GM18868 (cell line): ENCODE data around the gene ZMYND10.
A peak's percentile ranks its signal among the peaks of the same experiment; 100 is the strongest.

ENCODE experiments used
- ATAC-seq: cut with Tn5 transposase; IDR thresholded peaks from one replicate; pipeline ENCODE4 v1.9.1; 2021; ENCODE audit warnings: mild to moderate bottlenecking, moderate library complexity; ENCODE audit not compliant: unreplicated experiment

The ZMYND10 gene

DNA sequence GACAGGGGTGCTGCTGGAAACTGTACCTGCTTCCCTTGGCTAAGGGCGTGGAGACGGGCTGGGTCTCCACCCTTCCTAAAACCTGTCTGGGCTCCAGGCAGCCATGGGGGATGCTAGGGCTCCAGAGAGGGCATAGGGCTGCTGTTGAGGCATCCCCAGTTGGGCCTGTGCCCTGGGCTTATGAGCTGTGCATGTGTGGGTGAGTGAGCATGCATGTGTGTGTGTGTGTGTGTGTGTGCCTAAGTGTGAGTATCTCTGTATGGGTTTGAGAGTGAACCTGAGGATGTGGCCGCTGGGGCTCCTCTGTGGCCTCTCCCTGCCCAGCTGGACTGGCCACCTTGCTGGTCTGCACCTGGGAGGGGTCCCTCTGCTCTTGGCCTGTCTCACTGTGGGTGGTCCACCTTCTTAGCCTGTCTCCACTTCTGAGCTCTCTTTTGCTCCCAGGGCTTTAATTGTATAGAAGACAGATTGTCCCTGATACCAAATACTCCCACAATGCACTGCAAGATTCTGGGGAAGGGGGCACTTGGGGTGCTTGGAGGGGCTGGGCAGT is 25.7 kb upstream of the ZMYND10 start:
- ATAC-seq = no peak

- ATAC-seq = no peak
Observed at GRCh38 chr3:50370594-50370993, 25.1 kb upstream of the ZMYND10 start.

DNA sequence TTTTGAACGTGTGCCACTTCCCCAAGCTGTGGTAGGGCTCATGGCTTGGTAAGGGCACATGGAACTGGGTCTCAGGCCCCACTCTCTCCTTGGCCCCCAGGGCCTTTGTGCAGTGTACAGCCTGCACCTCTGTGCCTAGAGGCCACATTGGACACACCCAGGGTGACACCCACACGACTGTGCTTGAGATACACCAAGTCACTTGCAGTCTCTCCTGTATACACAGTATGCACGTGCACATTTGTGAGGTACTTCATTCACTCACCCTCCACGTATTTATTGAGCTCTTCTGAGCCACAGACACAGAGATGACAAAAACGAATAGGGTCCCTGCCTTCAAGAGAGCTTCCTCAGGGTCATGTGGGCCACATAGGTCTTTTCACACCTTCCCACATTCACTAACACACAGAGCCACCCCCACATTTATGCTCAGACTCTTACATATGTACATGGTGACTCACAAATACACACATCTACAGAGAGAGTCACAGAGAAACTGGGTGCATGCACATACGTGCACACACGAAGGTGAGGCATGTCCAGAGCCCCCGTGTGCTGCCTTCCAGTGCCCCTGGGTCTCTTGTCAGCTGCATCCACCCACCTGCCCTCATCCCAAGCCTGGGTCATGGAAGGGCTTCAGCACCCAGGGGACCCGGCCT is 23.6 kb upstream of the ZMYND10 start:
- no peak for ATAC-seq

DNA sequence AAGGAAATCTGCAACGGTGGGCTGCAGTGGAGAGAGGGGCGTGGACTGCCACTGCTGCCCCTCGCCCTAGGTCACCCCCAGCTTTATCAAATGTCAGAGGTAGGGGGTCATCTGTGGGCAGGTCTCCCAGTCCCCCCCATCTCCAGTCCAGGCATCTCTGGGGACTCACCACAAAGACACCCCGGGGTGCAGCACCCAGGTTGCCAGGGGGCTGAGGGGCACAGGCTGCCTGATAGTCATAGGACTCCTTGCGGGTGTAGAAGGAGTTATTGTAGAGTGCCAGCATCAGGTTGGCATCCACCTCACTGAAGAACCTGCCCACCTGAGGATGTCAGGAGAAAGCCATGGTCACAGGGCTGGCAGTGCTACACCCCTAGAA is 20.3 kb upstream of the ZMYND10 start:
- ATAC-seq = no peak

- ATAC-seq = peak; percentile 88
Observed at GRCh38 chr3:50365080-50365841, 19.7 kb upstream of the ZMYND10 start.

GRCh38 chr3:50364573-50365079 is 19.1 kb upstream of the ZMYND10 start:
- peak; percentile 10 for ATAC-seq

GRCh38 chr3:50359760-50360110 is 14.2 kb upstream of the ZMYND10 start:
- ATAC-seq = no peak

- ATAC-seq = peak; percentile 100
Observed at GRCh38 chr3:50358911-50359759, 13.6 kb upstream of the ZMYND10 start, which contains the start of gene TMEM115. TSS of gene TMEM115 (minus strand) at chr3:50359521. CDS start at chr3:50359063, 458 bp downstream.

GRCh38 chr3:50358355-50358910 is 12.9 kb upstream of the ZMYND10 start:
- ATAC-seq = no peak

DNA sequence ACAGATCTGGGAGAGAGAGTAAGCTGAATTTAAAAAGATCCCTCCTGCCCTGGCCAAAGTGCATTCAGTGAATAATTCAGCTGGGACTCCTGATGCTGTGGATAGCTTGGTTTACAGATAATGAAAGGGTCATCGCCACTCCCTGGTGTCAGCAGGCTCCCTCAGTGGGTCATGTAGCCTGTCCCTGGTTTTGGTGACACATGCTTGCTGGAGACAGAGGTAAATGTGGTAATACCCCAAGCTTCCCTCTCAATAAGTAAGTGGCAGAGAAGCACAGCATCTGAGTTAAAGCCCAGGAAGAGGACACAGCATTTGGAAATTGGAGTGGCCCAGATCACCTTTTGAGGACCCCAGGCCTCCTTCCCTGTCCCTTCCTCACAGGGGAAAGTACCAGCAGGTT is 11.9 kb upstream of the ZMYND10 start:
- no peak for ATAC-seq

- no peak for ATAC-seq
Observed at GRCh38 chr3:50356553-50356952, 11.0 kb upstream of the ZMYND10 start.

GRCh38 chr3:50355829-50356552 is 10.5 kb upstream of the ZMYND10 start:
- no peak for ATAC-seq

DNA sequence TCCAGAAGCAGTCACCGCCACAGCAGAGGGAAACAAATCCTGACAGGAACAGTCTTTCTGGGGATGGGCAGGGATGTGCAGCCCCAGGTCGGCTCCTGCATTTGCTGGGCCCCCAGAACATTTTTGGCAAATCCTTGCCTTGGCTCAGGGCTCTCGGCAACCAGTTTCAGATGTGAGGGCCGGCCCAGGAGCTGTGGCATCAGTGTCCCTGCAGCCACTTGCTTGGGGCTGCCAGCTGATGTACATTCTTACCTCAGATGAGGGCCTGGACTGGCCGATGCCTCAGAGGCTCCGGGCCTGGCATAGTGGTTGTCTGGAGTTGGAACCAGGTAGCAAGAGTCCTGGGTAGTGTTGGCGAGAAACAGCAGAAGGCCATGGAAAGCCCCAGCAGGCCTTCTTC is 9.3 kb upstream of the ZMYND10 start:
- no peak for ATAC-seq

DNA sequence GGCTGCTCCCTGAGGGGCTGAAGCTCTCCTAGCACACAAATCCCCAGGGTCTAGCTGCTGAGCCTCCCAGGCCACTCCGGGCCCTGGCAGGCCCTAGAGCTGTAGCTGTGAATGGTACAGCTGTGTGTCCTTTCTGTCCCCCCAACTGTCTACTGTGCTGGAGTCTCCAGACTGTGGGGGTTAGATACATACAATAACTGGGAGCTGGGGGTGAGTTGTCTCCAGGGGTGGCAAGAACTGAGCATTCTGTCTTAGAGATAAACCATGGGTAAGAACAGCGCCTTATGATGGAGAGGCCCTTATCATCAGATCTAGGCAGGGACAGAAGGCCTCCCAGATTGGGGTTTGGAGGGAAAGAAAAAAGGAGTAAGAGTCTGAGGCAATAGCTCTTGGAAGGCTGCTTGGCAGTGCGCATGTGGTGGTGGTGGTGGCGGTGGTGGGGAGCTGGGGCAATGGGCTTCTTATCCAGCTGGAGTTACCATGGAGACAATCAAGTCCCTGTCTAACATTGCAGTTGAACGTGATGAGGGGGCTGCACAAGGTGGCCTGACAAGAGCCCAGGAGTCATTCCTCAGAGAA is 8.7 kb upstream of the ZMYND10 start:
- no peak for ATAC-seq

DNA sequence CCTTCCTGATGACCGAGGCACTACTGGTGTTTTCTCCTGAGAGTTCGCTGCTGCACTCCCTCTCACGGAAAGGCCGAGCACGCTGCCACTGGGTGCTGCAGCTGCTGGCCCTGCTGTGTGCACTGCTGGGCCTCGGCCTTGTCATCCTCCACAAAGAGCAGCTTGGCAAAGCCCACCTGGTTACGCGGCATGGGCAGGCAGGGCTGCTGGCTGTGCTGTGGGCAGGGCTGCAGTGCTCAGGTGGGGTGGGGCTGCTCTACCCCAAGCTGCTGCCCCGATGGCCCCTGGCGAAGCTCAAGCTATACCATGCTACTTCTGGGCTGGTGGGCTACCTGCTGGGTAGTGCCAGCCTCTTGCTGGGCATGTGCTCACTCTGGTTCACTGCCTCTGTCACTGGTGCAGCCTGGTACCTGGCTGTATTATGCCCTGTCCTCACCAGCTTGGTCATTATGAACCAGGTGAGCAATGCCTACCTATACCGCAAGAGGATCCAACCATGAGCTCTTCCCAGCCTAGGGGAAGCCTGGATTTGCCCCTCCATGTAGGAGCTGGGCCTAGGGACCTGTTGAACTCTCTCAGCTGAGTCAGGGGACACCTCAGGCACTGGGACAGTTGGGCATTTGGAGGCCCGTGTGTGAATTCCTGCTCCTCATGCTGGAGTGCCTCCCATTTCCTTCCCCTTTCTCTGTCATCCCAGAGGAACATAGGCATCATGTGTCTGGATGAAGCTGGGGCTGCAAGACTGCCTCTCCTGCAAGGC is 7.9 kb upstream of the ZMYND10 start:
- ATAC-seq = no peak

- ATAC-seq = no peak
Observed at GRCh38 chr3:50352781-50353180, 7.2 kb upstream of the ZMYND10 start.

- no peak for ATAC-seq
Observed at GRCh38 chr3:50351323-50351697, 5.8 kb upstream of the ZMYND10 start.

GRCh38 chr3:50350527-50351322 is 5.2 kb upstream of the ZMYND10 start, which contains the start of the genes CYB561D2 and NPRL2:
TSS of gene CYB561D2 (plus strand) at chr3:50350862. CDS start at chr3:50351434, 572 bp downstream.
TSS of gene NPRL2 (minus strand) at chr3:50350775. CDS start at chr3:50350652, 123 bp downstream.
- peak; percentile 86 for ATAC-seq
